Stomach (tissue), 4 donors: ENCODE results near the gene TCAF2.
"Not testable (repeated sequence)": the region's sequence is repeated elsewhere in the genome, so short reads cannot be mapped to it uniquely, and the experiment has no call there.

Source experiments
- POLR2AphosphoS5 ChIP-seq, 3 donors: sonication (generic); formaldehyde crosslinking; IDR thresholded peaks; one replicate each; pipeline ENCODE4 v1.6.1; 2016; ENCODE audit warnings: antibody characterized with exemption in 3 of 3
- TF ChIP-seq, protein P1 (sequence below), 7 experiments: fragments of 450-650 bp in 4 of 7; fragments of 200-600 bp in 3 of 7; sonication (generic) in 3 of 7; IDR thresholded peaks; one replicate each; pipeline ENCODE4 v1.5.1; 2016 to 2019; ENCODE audit warnings: antibody characterized with exemption in 7 of 7, control low read depth in 2 of 7, mild to moderate bottlenecking in 1 of 7

DNA sequence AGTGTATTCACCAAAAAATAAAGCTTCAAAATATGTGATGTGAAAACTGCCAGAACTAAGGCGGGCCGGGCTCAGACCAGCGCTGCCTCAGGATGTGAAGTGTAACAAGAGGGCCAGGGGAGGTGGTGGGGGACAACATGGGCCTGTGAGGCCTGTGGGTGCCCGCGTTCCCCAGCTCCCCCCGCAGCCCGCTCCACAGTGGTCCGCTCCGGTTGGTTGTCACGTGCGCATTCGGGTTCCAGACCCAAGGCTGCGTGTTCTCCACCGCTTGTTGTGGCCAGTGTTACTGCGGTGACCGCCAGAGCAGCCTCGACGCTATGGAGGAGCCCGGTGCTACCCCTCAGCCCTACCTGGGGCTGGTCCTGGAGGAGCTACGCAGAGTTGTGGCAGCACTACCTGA is 49.3 kb upstream of the TCAF2 start, which contains the start of gene CTAGE15:
- TF ChIP-seq, protein P1, sequence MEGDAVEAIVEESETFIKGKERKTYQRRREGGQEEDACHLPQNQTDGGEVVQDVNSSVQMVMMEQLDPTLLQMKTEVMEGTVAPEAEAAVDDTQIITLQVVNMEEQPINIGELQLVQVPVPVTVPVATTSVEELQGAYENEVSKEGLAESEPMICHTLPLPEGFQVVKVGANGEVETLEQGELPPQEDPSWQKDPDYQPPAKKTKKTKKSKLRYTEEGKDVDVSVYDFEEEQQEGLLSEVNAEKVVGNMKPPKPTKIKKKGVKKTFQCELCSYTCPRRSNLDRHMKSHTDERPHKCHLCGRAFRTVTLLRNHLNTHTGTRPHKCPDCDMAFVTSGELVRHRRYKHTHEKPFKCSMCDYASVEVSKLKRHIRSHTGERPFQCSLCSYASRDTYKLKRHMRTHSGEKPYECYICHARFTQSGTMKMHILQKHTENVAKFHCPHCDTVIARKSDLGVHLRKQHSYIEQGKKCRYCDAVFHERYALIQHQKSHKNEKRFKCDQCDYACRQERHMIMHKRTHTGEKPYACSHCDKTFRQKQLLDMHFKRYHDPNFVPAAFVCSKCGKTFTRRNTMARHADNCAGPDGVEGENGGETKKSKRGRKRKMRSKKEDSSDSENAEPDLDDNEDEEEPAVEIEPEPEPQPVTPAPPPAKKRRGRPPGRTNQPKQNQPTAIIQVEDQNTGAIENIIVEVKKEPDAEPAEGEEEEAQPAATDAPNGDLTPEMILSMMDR (IDR thresholded peaks at IDR 0.05): not testable (repeated sequence)
- TF ChIP-seq POLR2AphosphoS5 (IDR thresholded peaks at IDR 0.05): not testable (repeated sequence)
